Stomach (tissue), 4 donors: ENCODE data around the gene VEGFC.

Source experiments
- CTCF ChIP-seq, 7 experiments: fragments of 450-650 bp in 4 of 7; fragments of 200-600 bp in 3 of 7; sonication (generic) in 3 of 7; IDR thresholded peaks; one replicate each; pipeline ENCODE4 v1.5.1; 2016 to 2019; ENCODE audit warnings: antibody characterized with exemption in 7 of 7, control low read depth in 2 of 7, mild to moderate bottlenecking in 1 of 7
- EP300 ChIP-seq: sonication (generic); formaldehyde crosslinking; IDR thresholded peaks from one replicate; pipeline ENCODE4 v1.6.1; 2017; ENCODE audit warnings: antibody characterized with exemption
- POLR2A ChIP-seq, 4 donors: fragments of 450-650 bp; IDR thresholded peaks; one replicate each; pipeline ENCODE4 v1.6.1; 2016; ENCODE audit warnings: antibody characterized with exemption in 4 of 4, control low read depth in 2 of 4, mild to moderate bottlenecking in 1 of 4, moderate library complexity in 1 of 4
- POLR2AphosphoS5 ChIP-seq, 3 donors: sonication (generic); formaldehyde crosslinking; IDR thresholded peaks; one replicate each; pipeline ENCODE4 v1.6.1; 2016; ENCODE audit warnings: antibody characterized with exemption in 3 of 3

GRCh38 chr4:176810481-176811249 lies 17.9 kb upstream of the VEGFC start:
- TF ChIP-seq CTCF (IDR thresholded peaks at IDR 0.05), result no peak
- TF ChIP-seq POLR2A (IDR thresholded peaks at IDR 0.05), result no peak
- TF ChIP-seq POLR2AphosphoS5 (IDR thresholded peaks at IDR 0.05), result no peak
- TF ChIP-seq EP300, result no peak
